Stimulated activated CD4-positive, alpha-beta T cell treated with anti-CD3 and anti-CD28 coated beads, Interleukin-12 subunit alpha, Interleukin-12 subunit beta, amount 100 ng/mL, for 4 hours (primary cell): ENCODE measurements around the gene SLX4IP.

ENCODE experiments used
- DNase-seq: peaks from one replicate; pipeline ENCODE4 v3.0.0-alpha.2; 2020

Gene SLX4IP

DNA sequence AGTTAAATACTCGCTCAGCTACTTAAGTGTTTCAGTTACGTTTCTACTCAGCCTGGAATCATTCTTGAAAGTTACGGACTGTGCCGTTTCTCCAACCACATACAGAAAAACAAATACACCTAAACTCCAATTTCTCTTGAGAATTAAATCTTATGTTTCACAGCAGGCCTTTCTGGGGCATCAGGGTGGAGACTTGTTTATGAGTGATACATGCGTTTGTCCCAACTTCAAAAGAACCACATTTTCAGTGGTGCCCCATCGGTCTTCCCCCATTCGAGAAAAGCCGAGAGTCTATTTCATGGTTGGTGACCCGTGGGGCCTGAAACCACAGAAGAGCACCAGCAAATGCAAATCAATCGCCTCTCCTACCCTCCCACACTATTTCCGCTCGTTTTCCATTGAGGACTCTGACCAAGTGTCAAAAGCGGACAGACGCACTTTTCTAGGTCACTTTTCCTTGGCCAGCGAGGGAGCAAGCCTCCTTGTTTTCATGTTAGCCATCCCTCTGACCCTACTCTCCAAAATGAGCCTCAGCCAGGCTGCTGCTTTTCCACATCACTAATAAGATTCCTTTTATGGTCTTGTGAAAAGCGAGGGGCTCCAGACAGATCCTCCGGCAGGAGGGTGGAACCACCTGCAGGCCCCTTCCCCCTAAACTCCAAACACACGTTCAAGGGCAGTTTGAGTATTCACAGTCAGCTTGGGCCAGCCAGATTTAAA, 235.6 kb downstream of the SLX4IP start:
- no peak for DNase-seq

GRCh38 chr20:10671221-10671918, 236.3 kb downstream of the SLX4IP start:
- no peak for DNase-seq

DNA sequence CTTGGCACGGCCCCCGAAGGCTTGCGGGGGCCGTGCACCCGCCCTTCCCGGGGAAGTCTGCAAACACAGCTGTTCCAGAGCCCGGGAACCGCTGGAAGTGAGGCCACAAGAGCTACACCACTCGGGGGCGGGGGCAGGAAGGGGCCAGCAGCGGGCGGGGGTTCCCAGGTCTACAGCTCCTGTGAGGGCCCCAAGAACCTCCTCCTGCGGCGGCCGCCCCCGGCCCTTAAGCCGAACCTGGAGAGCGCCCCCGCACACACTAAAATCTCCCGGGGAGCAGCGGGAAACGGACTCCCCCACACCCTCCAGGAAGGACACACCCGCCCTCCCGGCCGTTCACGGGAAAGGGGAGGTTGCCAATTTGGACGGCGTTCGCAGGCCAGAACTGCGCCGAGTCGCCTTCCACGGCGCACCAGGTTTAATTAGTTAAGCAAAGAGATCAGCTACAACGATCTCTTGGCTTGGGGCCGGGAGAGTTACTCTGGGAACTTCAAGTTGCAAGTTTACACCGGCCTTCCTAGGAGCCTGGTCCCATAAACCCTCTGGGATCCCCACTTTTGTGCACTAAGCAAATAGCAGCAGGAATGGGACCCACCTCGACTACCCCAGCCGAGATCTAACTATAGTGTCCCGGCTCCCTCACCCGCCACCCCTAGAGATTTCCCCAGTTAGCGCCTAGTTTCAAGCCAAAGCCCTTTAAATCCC, 237.0 kb downstream of the SLX4IP start:
- no peak for DNase-seq

- DNase-seq = no peak
Observed at GRCh38 chr20:10672624-10673127, 237.6 kb downstream of the SLX4IP start.

DNA sequence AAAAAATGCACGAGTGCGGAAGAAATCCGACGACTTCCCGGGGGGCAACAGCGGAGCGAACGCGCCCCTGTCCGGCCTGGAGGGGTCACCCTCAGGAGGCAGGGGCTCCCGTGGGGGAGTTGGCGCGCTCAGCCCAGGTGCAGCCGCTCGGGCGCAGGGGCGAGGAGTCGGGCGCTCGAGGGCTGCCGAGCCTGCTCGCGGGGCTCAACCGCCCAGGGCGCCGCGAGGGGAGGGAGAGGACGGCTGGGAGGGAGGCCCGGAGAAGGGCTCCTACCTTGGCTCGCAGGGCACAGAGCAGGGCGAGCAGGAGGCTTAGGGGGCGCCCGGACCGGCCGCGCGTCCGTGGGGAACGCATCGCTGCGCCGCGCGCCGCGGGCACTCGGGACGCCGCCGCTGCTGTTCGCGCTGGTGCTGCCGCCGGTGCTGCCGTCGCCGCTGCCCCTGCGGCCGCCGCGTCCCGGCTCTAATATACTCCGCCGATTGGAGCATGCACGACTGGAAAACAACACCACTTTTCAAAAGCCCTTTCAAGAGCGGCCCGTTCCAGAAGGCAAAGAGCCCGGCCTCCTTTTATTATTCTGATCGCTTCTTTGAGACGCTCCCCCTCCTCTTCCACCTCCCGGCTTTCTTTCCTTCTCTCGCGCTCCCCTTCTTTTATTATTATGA, 238.2 kb downstream of the SLX4IP start:
- no peak for DNase-seq

- DNase-seq = no peak
Observed at GRCh38 chr20:10673842-10674683, 239.0 kb downstream of the SLX4IP start, which contains the start of gene JAG1. Gene JAG1 (minus strand): TSS chr20:10673999. CDS start chr20:10673530, 469 bp downstream.

DNA sequence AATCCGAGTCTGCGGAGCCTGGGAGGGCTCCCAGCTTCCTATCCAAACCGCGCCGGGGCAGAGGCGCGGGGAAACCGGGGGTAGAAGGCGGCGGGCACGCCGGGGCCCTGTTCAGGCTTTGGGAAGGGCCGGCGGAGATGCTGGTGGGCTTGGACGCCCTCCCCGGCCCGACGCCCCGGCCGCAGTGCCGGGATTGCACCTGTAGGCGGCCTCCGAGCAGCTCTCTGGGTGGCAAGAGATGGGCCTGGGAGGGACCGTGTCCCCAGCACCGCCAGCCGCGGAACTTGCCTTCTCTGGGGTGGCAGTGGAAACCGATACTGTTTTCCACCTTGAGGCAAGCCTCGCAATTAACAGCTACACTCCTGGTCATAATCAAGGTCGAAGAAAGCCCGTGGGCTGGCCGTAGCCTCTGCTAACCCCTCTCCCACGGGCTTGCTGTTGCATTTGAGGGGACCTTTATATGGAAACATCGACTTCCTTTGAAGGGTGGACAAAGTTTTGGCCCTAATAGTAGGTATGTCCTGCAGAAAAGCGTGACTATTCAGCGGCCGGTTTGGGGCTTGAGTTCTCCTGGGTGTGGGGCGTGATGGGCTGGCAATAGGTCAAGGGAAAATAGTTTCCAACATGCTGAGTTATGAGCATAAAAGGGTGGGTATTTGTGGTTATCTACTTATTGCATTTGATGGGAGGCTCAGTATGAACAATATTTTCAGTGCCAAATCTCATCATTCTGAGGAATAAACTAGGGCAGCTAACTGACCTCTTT, 239.8 kb downstream of the SLX4IP start:
- no peak for DNase-seq

GRCh38 chr20:10675450-10675848, 240.3 kb downstream of the SLX4IP start:
- no peak for DNase-seq

DNA sequence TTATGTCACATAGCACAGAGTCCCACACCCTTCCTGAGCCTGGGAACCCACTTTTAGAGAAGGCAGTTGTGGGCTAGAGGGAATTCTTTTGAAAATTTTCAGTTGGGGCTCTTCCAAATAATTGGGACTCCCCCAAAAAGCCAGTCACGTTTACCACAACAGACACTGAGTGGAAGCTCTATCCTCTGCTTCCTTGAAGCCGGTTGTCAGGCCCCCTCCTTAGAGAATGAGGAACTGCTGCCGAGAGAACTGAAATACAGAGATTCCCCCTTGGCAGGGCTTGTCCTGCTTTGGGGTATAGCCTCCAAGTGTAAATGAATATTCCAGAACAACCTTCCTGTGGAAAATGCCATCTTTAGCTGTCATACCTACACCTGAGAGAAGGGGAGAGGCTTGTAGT, 241.4 kb downstream of the SLX4IP start:
- no peak for DNase-seq
